ENCODE measurements around the gene CLCNKA. TPM values are rescaled to one million over a fixed set of nuclear protein-coding genes. Genes with fewer than 3 reads are reported as not detected.
"Not testable (repeated sequence)": the region's sequence is repeated elsewhere in the genome, so short reads cannot be mapped to it uniquely, and the experiment has no call there.

Gene CLCNKA
- total and polyA plus RNA-seq, 2 of the 8 experiments (the other 6 are each of a cell fraction or from before 2014, with no cell fraction given): 0.95 to 2.0 TPM

DNA sequence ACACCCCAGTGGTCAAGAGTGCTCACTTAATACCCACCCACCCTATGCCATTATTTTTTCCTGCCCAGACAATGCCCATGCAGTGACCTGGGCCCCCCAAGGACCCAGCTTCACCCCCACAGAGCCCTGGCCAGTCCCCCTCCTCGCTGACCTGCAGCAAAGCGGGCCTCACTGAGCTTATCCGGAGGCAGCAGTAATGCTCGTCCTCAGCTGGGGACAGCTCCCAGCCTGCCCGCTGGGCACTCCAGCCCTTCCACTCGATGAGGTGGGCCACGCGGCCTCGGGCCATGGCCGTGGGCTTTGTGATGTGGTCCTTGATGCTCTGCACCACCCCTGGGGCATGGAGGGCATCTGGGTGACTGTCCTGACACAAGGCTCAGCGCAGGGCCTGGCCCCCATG is 14.6 kb downstream of the CLCNKA start:
- not testable (repeated sequence) for H3K79me2 ChIP-seq (ENCODE audit: control insufficient read depth in 1 of 2, insufficient read depth in 2 of 2, low read length in 2 of 2); H3K4me3 ChIP-seq (ENCODE audit: extremely low read depth in 1 of 4, insufficient read depth in 2 of 4, low read depth in 3 of 4, low read length in 4 of 4); H2BK20ac ChIP-seq (ENCODE audit: low read length); DNase-seq (ENCODE audit: low read depth in 1 of 2, low spot score in 2 of 2); H3K23me2 ChIP-seq (ENCODE audit: low read depth, low read length); H3K4ac ChIP-seq (replicated peaks; ENCODE audit: insufficient read length, low read depth, low read length); H4K8ac ChIP-seq (ENCODE audit: extremely low read depth, insufficient read depth, low read length); FAIRE-seq; H3K56ac ChIP-seq (replicated peaks; ENCODE audit: insufficient read length, low read depth, low read length); H3K27me3 ChIP-seq (replicated peaks in 1 of 4; ENCODE audit: control insufficient read depth in 3 of 4, extremely low read depth in 1 of 4, insufficient read depth in 3 of 4, low read length in 3 of 4); H3K14ac ChIP-seq (ENCODE audit: insufficient read length); H3K4me1 ChIP-seq (replicated peaks in 1 of 4; ENCODE audit: control insufficient read depth in 3 of 4, insufficient read depth in 4 of 4, low read length in 3 of 4); H3K9me3 ChIP-seq (ENCODE audit: insufficient read depth in 2 of 2, low read depth in 1 of 2, low read length in 1 of 2); H3K9ac ChIP-seq (replicated peaks in 1 of 4; ENCODE audit: extremely low read depth in 1 of 4, low read depth in 3 of 4, low read length in 3 of 4); H2BK5ac ChIP-seq (ENCODE audit: low read depth, low read length); H3K27ac ChIP-seq (ENCODE audit: low read depth, low read length); H3K18ac ChIP-seq (ENCODE audit: extremely low read depth, low read length); H3K79me1 ChIP-seq (ENCODE audit: low read depth, low read length); H2BK15ac ChIP-seq (ENCODE audit: low read length); H3K4me2 ChIP-seq (ENCODE audit: insufficient read depth in 1 of 2, low read depth in 2 of 2, low read length in 2 of 2); H2AFZ ChIP-seq (ENCODE audit: low read length); H2AK5ac ChIP-seq (ENCODE audit: low read depth, low read length); H2BK120ac ChIP-seq (replicated peaks; ENCODE audit: low read depth, low read length); H3K23ac ChIP-seq (ENCODE audit: insufficient read length); H4K20me1 ChIP-seq (replicated peaks in 1 of 2; ENCODE audit: control insufficient read depth in 1 of 2, insufficient read depth in 2 of 2, low read length in 2 of 2); H4K5ac ChIP-seq (ENCODE audit: insufficient read length, low read depth, low read length); H3K36me3 ChIP-seq (ENCODE audit: control insufficient read depth in 2 of 4, insufficient read depth in 4 of 4, low read length in 3 of 4); H4K91ac ChIP-seq (replicated peaks; ENCODE audit: insufficient read length, low read length); H2BK12ac ChIP-seq (ENCODE audit: low read depth, low read length)
- WGBS, 2 experiments (ENCODE audit: extremely low coverage in 1 of 2, insufficient coverage in 1 of 2, insufficient read length in 1 of 2, insufficient replicate concordance in 2 of 2, low coverage in 1 of 2, low lambda C conversion rate in 2 of 2, missing lambda C conversion rate in 1 of 2): 89% methylated on average over 9 of the region's 11 CpGs; no CpG with 5 or more reads in 1 of the 2 experiments
- ChIA-PET POLR2A (ENCODE audit: partially characterized antibody) (interaction anchor here (1.6 kb wide), 1 partner anchor 11 kb away, joined by 4 read pairs; no protein-coding TSS in a partner anchor), CTCF (ENCODE audit: partially characterized antibody) (interaction anchor here (1.9 to 2.0 kb wide), 2 partner anchors 19 to 28 kb away, joined by 6 to 11 read pairs; no protein-coding TSS in a partner anchor)
